GM15510 (cell line): ENCODE results near the gene ZNF609.

ENCODE experiments used
- POLR2A ChIP-seq: IDR thresholded peaks from 3 replicates; pipeline ENCODE4 v1.6.1; 2011; ENCODE audit warnings: borderline replicate concordance; ENCODE audit not compliant: insufficient read length; ENCODE audit errors: extremely low read depth

ZNF609 gene

GRCh38 chr15:64673866-64674265 lies 213.5 kb downstream of the ZNF609 start:
- no peak for TF ChIP-seq POLR2A

- no peak for TF ChIP-seq POLR2A
Measured at GRCh38 chr15:64678126-64678819, 217.9 kb downstream of the ZNF609 start.

DNA sequence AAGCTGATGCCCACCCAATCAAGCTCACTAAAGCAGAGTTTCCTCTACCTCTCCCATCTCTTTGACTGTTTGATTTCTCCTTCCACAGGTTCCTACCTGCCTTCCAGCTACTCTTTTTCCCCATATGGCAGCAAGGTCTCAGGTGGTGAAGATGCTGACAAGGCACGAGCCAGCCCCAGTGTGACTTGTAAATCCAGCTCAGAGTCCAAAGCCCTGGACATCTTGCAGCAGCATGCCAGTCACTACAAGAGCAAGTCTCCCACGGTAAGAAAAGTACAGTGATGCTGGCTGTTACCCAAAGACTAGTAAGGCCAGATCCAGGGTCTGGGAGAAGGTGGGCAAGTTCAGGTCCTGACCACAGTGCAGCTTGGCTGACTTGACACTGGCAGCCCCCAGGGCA lies 219.7 kb downstream of the ZNF609 start:
- TF ChIP-seq POLR2A = no peak

DNA sequence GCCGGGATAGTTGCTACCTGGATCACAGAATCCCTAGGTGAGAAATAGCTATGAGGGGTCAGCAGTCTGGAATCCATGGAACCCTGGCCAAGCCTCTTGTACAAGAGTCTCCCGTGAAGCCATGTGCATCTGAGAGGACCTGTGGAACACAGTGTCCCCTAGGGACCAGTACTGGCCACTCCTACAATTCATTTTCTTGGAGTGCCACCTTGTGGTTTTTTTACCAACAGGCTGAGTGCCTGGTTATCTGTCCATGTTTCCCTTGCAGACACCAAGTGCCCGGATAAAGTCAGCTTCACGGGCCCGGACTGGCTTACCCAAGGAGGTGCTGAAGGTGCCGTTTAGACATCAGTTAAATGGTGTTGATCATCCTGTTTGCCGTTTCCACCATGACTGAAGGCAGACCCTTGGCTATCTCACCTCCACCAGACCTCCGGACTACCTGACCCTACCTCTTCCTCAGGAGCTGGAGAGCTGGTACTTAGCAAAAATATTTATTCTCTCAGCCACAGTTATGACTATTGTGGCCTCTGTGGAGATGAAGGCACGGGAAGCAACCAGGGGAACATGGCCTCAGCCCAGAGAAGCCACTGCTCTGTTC lies 221.1 kb downstream of the ZNF609 start:
- no peak for TF ChIP-seq POLR2A

GRCh38 chr15:64682255-64682654 lies 221.9 kb downstream of the ZNF609 start:
- no peak for TF ChIP-seq POLR2A

DNA sequence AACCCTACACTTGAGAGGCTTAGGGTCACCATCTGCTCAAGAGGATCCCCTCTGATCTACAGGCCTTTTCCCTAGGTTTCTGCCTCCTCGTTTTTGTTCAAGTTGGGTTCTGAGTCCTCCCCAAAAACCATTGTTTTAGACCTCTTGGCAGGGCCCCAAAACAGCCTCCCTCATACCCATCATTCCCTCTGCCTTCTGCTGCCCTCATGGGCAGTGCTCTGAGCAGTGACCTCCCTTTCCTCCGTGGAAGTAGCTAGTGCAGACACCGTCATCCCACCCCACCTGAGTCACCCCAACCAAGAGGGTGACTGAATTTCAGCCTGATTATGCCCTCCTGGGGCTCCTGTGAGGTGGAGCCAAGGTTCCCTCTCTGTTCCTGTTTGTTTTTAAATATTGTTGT lies 223.0 kb downstream of the ZNF609 start:
- TF ChIP-seq POLR2A = no peak

DNA sequence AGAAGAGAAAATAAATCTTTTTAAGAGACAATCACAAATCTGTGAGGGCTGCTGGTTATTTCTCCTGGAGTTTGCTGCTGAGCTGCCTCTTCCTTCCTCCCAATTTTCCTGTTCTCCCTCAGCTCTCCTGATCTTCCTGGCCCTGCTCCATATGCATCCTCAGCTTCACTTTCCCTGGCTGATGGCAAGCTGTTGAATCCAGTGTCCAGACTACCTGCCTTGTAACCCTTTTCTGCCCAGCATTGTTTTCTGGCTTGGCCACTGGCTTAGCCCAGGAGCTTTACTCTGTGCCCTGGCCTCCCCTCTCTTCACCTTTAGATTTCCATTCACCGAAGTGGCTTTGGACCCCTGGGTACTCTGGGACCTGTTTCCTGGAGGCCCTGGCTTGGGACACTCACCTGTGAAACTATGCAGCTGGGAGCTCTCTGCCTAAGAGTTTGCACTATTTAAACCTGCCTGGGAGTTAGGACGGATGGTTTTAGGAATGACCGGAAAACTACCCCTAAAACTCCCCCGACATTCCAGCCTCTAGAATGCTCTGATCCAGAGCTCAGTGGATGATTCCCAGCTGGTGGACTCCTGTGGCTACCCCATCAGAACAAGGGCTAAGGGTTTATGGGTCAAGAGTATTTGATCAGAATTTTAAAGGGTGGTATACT lies 225.0 kb downstream of the ZNF609 start:
- TF ChIP-seq POLR2A = no peak

DNA sequence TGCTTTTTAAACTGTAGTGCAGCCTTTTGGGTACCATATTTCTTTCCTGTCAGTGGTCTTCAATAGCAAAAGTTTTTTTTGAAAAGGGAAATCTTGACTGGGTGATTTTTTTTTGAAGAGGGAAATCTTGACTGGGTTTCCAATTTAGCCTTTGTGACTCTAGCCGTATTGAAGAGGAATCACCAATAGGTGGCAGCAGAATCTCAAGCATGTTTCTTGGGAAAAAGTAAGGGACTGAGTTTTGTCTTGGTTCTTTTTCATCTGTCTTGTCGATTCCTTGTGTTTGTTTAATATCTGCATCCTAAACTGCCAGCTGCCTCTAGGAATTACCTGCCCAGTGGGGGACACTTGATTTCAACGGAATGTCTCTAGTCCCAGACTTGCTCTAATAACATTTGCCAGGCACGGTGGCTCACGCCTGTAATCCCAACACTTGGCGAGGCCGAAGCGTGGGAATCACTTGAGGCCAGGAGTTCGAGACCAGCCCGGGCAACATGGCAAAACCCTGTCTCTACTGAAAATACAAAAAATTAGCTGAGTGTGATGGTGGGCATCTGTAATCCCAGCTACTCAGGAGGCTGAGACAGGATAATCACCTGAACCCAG lies 225.9 kb downstream of the ZNF609 start:
- no peak for TF ChIP-seq POLR2A

- no peak for TF ChIP-seq POLR2A
Measured at GRCh38 chr15:64687172-64687571, 226.8 kb downstream of the ZNF609 start.

DNA sequence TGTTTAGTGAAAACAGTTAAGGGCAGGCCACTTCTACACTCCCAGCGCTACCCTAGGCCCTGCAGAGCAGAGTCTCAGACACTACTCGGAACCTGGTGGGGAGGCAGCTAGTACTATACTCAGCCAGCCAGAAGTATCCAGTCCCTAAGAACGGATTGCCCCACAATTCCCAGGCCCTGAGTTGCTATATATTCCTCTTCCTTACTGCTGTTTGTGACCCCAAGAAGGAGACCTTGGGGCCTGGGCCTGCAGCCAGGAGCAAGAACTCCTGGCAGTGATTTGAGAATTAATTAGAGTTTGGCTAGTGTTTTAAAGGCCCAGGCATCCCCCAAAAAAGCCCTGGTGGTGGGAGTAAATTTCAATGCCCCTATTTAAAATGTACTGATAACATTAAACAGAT lies 227.3 kb downstream of the ZNF609 start:
- TF ChIP-seq POLR2A = no peak

- TF ChIP-seq POLR2A = no peak
Measured at GRCh38 chr15:64688770-64689169, 228.4 kb downstream of the ZNF609 start.

DNA sequence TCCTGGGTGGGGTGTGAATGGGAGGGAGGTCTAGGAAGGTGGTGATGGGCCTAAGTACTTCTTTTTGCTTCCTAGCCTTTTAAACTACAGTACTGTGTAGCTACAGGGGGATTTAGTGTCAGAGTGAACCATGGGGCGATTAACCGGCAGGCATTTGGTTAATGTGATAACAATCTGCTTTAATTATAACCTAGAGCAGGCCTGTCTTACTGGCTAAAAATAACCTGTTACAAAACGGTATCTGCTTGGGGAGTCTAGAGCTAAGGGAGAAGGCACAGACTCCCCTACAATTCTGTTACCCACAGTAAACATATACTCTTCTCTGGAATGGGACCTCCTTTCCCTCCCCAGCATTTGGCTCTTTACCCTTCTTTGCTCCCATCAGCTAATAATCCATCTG lies 229.6 kb downstream of the ZNF609 start:
- TF ChIP-seq POLR2A = no peak

DNA sequence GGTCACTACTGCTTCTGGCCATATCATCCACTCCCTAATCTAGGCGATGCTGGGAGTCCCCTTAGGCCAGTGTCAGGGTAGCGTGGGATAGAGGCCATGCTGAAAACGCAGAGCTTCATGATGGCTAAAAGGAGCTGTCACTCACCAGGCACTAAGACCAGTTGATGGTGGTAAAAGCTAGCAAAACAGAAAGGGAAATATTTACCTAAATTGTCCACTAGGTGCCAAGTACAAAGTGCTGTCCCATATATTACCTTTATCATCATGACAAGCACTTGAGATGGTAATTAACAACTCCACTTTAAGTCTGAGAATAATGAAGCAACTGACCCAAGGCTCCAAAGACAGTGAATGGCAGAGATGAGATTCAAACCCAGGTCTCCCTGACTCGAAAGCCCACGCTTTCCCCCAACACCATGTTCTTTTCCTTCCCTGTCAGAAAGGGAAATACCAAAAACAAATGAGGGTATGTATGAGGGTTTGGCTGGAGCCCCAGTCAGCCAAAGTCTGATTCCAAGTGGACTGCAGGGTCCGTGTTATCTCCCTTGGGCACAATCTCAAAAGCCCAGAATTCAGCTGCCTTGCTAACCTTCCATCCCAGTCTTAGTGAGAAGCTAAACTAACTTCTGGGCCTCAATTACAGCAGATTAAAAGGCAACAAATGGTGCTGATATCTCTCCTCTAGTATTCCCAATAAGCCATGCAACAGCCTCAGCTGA lies 230.4 kb downstream of the ZNF609 start:
- TF ChIP-seq POLR2A = no peak

- TF ChIP-seq POLR2A = no peak
Measured at GRCh38 chr15:64691896-64692565, 231.7 kb downstream of the ZNF609 start.

GRCh38 chr15:64693134-64693533 lies 232.8 kb downstream of the ZNF609 start:
- TF ChIP-seq POLR2A = no peak

DNA sequence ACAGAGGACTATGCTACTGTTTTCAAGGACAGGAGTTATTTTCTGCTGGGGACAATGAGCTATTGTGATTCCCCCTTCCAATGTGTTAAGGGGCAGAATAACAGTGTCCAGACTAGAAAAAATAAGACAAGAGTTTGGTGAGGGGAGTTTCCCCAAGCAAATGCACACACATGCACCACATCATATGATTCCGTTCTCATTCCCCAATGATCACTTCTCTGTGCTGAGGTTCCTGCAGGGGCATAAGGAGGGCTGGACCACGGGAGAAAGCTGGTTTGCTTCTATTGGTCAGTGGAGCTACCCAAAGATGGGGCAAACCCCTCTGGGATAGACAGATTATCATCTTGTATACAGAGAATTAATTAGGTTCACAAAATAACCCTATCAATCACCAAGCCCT lies 234.4 kb downstream of the ZNF609 start:
- no peak for TF ChIP-seq POLR2A
